GM13976 (cell line): Measurements from ENCODE around the gene KRT80.
A peak's percentile ranks its signal among the peaks of the same experiment; 100 is the strongest.

ENCODE experiments used
- DNase-seq: peaks from one replicate; pipeline ENCODE4 v3.0.0; 2012; ENCODE audit warnings: low spot score
- CTCF ChIP-seq: IDR thresholded peaks from 2 replicates; pipeline ENCODE4 v1.5.1; 2012; ENCODE audit warnings: borderline replicate concordance, mild to moderate bottlenecking; ENCODE audit not compliant: insufficient read depth; ENCODE audit errors: extremely low read depth, missing control alignments, control extremely low read depth
- in situ Hi-C: fragments of 300-500 bp; cut with MboI; formaldehyde crosslinking; loops from one replicate; pipeline ENCODE4 v1.12.0; 2022; ENCODE audit warnings: low sequenced_read_pairs, mixed read lengths, inconsistent platforms; ENCODE audit not compliant: unreplicated experiment

Gene KRT80

GRCh38 chr12:52211716-52212585 is 20.1 kb upstream of the KRT80 start:
- in situ Hi-C loops = no loop called here
- TF ChIP-seq CTCF = no peak
- no peak for DNase-seq

- no peak for TF ChIP-seq CTCF
- no peak for DNase-seq
- in situ Hi-C loops = no loop called here
Observed at GRCh38 chr12:52210925-52211650, 19.3 kb upstream of the KRT80 start.

- no peak for DNase-seq
- in situ Hi-C loops = no loop called here
- no peak for TF ChIP-seq CTCF
Observed at GRCh38 chr12:52210186-52210924, 18.5 kb upstream of the KRT80 start.

- in situ Hi-C loops = no loop called here
- DNase-seq = peak; percentile 12
- TF ChIP-seq CTCF = no peak
Observed at GRCh38 chr12:52209321-52209720, 17.5 kb upstream of the KRT80 start.

GRCh38 chr12:52208424-52209165 is 16.8 kb upstream of the KRT80 start:
- DNase-seq = no peak
- in situ Hi-C loops = no loop called here
- no peak for TF ChIP-seq CTCF

- in situ Hi-C loops = no loop called here
- TF ChIP-seq CTCF = no peak
- DNase-seq = peak; percentile 23
Observed at GRCh38 chr12:52207895-52208294, 16.1 kb upstream of the KRT80 start.
